Neural crest cell (in vitro differentiated cells): ENCODE results near the gene SOCS3. TPM values are rescaled to one million over a fixed set of nuclear protein-coding genes. Genes with fewer than 3 reads are reported as not detected.

Experiments
- DNase-seq: peaks from one replicate; pipeline ENCODE4 v3.0.0; 2021; ENCODE audit warnings: low read depth, mixed read lengths, low spot score
- H3K27ac Mint-ChIP-seq: one replicate; pipeline ENCODE4 v1.8.0; 2021; ENCODE audit warnings: mild to moderate bottlenecking, mixed read lengths; ENCODE audit not compliant: unreplicated experiment
- H3K27me3 Mint-ChIP-seq: 2 replicates; pipeline ENCODE4 v1.8.0; 2021; ENCODE audit warnings: low read depth, mild to moderate bottlenecking, mixed read lengths
- H3K36me3 Mint-ChIP-seq: 2 replicates; pipeline ENCODE4 v1.8.0; 2021; ENCODE audit warnings: low read depth, mild to moderate bottlenecking, mixed read lengths
- H3K4me1 Mint-ChIP-seq: 2 replicates; pipeline ENCODE4 v1.8.0; 2021; ENCODE audit warnings: mixed read lengths
- H3K4me3 Mint-ChIP-seq: one replicate; pipeline ENCODE4 v1.8.0; 2021; ENCODE audit warnings: mild to moderate bottlenecking, mixed read lengths
- H3K9me3 Mint-ChIP-seq: 2 replicates; pipeline ENCODE4 v1.8.0; 2021; ENCODE audit warnings: mixed read lengths
- CTCF ChIP-seq: fragments of 200-600 bp; sonication (generic); conservative IDR thresholded peaks from 2 replicates; pipeline ENCODE4 v1.5.0; 2021; ENCODE audit warnings: antibody characterized with exemption, mild to moderate bottlenecking
- total RNA-seq: library from RNA; stranded (reverse); gene quantifications from 2 replicates; pipeline ENCODE4 v1.2.1, GENCODE V29; 2021

Gene SOCS3
- total RNA-seq, 1 donor from 2014 or later = 6.1 TPM

- Mint-ChIP-seq H3K4me1 (peaks cover 29% of the 10 kb centered on the region), H3K27me3 (peaks cover 50% of the 10 kb centered on the region), H3K4me3 (peak overlapping the region; percentile 83), H3K9me3 (no peaks in the 10 kb centered on the region), H3K27ac (no peak overlapping the region), H3K36me3 (no peaks in the 10 kb centered on the region)
- no peak for DNase-seq
- TF ChIP-seq CTCF = no peak
These were observed 2.0 kb downstream of the SOCS3 start for GRCh38 chr17:78357672-78358537.

GRCh38 chr17:78357177-78357586, 2.7 kb downstream of the SOCS3 start:
- no peaks in the 10 kb centered on the region for H3K36me3 Mint-ChIP-seq
- no peak overlapping the region for H3K27ac Mint-ChIP-seq
- H3K27me3 Mint-ChIP-seq = peaks cover 50% of the 10 kb centered on the region
- H3K9me3 Mint-ChIP-seq = no peaks in the 10 kb centered on the region
- H3K4me3 Mint-ChIP-seq = peak overlapping the region; percentile 61
- no peak for TF ChIP-seq CTCF
- H3K4me1 Mint-ChIP-seq = peaks cover 26% of the 10 kb centered on the region
- no peak for DNase-seq

GRCh38 chr17:78356101-78356713, 3.7 kb downstream of the SOCS3 start:
- H3K27me3 Mint-ChIP-seq = peaks cover 48% of the 10 kb centered on the region
- peak overlapping the region; percentile 80 for H3K4me3 Mint-ChIP-seq
- H3K27ac Mint-ChIP-seq = no peak overlapping the region
- no peaks in the 10 kb centered on the region for H3K36me3 Mint-ChIP-seq
- DNase-seq = no peak
- no peaks in the 10 kb centered on the region for H3K9me3 Mint-ChIP-seq
- H3K4me1 Mint-ChIP-seq = peaks cover 35% of the 10 kb centered on the region
- no peak for TF ChIP-seq CTCF

GRCh38 chr17:78355701-78356100, 4.2 kb downstream of the SOCS3 start:
- peak overlapping the region; percentile 80 for H3K4me3 Mint-ChIP-seq
- H3K27me3 Mint-ChIP-seq = peaks cover 45% of the 10 kb centered on the region
- peaks cover 32% of the 10 kb centered on the region for H3K4me1 Mint-ChIP-seq
- no peaks in the 10 kb centered on the region for H3K9me3 Mint-ChIP-seq
- H3K27ac Mint-ChIP-seq = no peak overlapping the region
- no peaks in the 10 kb centered on the region for H3K36me3 Mint-ChIP-seq
- no peak for TF ChIP-seq CTCF
- DNase-seq = no peak

GRCh38 chr17:78355045-78355641, 4.7 kb downstream of the SOCS3 start:
- Mint-ChIP-seq H3K36me3 (no peaks in the 10 kb centered on the region), H3K9me3 (no peaks in the 10 kb centered on the region), H3K27ac (peak overlapping the region; percentile 57), H3K4me1 (peaks cover 31% of the 10 kb centered on the region), H3K27me3 (peaks cover 44% of the 10 kb centered on the region), H3K4me3 (peak overlapping the region; percentile 80)
- DNase-seq = no peak
- no peak for TF ChIP-seq CTCF
